Measurements from ENCODE around the gene ARHGAP19.

Gene ARHGAP19

DNA sequence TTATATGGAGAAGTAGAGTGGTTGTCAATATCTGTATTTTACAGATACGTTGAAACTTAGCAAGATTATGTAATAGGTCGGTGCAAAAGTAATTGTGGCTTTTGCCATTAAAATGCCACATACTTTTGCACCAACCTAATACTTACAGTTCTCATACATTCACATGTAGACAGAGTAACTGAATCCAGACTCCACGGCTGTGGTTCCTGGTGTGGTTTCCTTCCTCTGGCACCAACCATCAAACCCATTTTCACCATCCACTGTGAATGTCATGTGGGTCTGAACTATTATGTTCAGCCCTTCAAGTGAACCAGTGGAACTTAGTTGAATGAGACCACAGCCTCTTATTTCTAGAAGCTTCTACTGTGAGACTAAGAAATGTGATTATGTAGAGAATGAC, 75.1 kb downstream of the ARHGAP19 start:
- no peak for DNase-seq (ENCODE audit: extremely low spot score)
- ChIA-PET CTCF (interaction anchor here (2.3 kb wide), 1 partner anchor 144 kb away, joined by 7 read pairs; no protein-coding TSS in a partner anchor), POLR2A (no interaction called here)
- TF ChIP-seq FOXA1 (IDR thresholded peaks at IDR 0.05): no peak
- TF ChIP-seq TARDBP (IDR thresholded peaks at IDR 0.05): no peak
- no peak for TF ChIP-seq SUZ12 (IDR thresholded peaks at IDR 0.05)
- no peak for TF ChIP-seq ARNT (IDR thresholded peaks at IDR 0.05)
- no peak for TF ChIP-seq ZNF384 (IDR thresholded peaks at IDR 0.05)
- TF ChIP-seq FOXK2 (IDR thresholded peaks at IDR 0.05): no peak
- no peak for TF ChIP-seq ELF4 (IDR thresholded peaks at IDR 0.05)
- TF ChIP-seq HDGF (IDR thresholded peaks at IDR 0.05; ENCODE audit: borderline replicate concordance): no peak

DNA sequence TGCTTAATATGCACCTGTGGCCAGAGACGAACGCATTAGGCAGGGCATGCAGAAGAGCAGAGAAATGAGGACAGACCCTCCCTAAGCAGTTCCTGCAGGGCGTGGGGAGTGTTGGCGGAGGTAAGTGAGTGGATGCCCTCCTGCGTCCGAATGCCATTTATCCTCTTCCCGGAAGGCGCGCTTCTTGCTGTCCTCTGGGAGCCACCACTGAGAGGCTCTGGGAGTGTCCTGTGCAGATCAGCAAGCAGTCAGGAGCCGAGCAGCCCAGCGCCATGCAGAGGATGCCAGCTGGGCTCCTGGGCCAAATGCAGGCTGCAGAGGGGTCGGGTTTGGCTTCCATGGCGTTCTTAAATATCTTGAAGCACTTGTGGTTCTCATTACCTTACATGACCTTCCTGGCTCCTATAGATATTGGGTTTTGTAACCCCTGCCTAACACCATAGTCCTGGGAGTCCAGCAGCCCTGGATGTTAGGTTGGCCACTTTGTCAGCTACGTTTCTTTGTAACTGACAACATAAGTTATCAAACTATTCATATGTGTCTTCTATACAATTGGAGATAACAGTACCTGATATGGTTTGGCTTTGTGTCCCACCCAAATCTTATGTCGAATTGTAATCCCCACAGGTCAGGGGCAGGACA, 76.7 kb downstream of the ARHGAP19 start:
- POLR2A ChIA-PET: no interaction called here

DNA sequence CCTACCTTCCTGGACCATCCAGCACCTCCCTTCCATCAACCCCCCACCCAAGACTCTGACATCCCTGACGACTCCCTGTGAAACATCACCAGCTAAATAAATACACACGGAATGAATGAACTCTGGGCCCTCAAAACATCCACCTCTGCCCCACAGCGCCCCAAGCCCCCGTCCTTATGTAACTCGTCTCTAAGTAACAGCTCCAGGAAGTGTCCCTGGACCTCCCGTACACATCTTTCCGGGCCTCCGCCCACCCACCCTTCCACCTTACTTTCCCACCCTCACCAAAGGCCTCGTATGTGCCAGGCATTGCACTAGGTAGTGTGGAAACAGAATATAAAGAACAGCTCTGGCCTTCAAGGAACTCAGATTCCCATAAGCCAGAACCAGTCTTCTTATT, 79.0 kb downstream of the ARHGAP19 start:
- TF ChIP-seq LEF1 (IDR thresholded peaks at IDR 0.05; ENCODE audit: borderline replicate concordance): no peak
- no peak for TF ChIP-seq FOXA1 (IDR thresholded peaks at IDR 0.05)
- TF ChIP-seq TARDBP (IDR thresholded peaks at IDR 0.05): no peak
- no peak for TF ChIP-seq ZNF384 (IDR thresholded peaks at IDR 0.05)
- TF ChIP-seq FOXM1 (IDR thresholded peaks at IDR 0.05; ENCODE audit: borderline replicate concordance): no peak
- TF ChIP-seq ELF4 (IDR thresholded peaks at IDR 0.05): no peak
- TF ChIP-seq BHLHE40 (IDR thresholded peaks at IDR 0.05; ENCODE audit: borderline replicate concordance): no peak
- TF ChIP-seq L3MBTL2 (conservative IDR thresholded peaks at IDR 0.05): no peak
- TF ChIP-seq SP1 (IDR thresholded peaks at IDR 0.05): no peak
- TF ChIP-seq, protein P1, sequence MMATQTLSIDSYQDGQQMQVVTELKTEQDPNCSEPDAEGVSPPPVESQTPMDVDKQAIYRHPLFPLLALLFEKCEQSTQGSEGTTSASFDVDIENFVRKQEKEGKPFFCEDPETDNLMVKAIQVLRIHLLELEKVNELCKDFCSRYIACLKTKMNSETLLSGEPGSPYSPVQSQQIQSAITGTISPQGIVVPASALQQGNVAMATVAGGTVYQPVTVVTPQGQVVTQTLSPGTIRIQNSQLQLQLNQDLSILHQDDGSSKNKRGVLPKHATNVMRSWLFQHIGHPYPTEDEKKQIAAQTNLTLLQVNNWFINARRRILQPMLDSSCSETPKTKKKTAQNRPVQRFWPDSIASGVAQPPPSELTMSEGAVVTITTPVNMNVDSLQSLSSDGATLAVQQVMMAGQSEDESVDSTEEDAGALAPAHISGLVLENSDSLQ (IDR thresholded peaks at IDR 0.05): no peak
- no peak for TF ChIP-seq FOXK2 (IDR thresholded peaks at IDR 0.05)
- no peak for TF ChIP-seq CTBP1 (IDR thresholded peaks at IDR 0.05; ENCODE audit: borderline replicate concordance)
- no peak for TF ChIP-seq ARNT (IDR thresholded peaks at IDR 0.05)
- TF ChIP-seq HDGF (IDR thresholded peaks at IDR 0.05; ENCODE audit: borderline replicate concordance): no peak
- TF ChIP-seq SUZ12 (IDR thresholded peaks at IDR 0.05): no peak
- ChIA-PET CTCF (interaction anchor here (1.2 to 8.3 kb wide), 2 partner anchors 139 to 176 kb away, joined by 5 to 139 read pairs; no protein-coding TSS in a partner anchor), POLR2A (no interaction called here)
- DNase-seq (ENCODE audit: extremely low spot score): no peak

More for the DNA sequence above, 76.7 kb downstream of the ARHGAP19 start:
- DNase-seq (ENCODE audit: extremely low spot score): no peak
- CTCF ChIA-PET: interaction anchor here (0.5 to 2.3 kb wide), 3 partner anchors 9 to 543 kb away, joined by 3 to 7 read pairs (median 4); no protein-coding TSS in a partner anchor
- TF ChIP-seq SP1 (IDR thresholded peaks at IDR 0.05) (no peak), BHLHE40 (IDR thresholded peaks at IDR 0.05; ENCODE audit: borderline replicate concordance) (no peak), FOXA1 (IDR thresholded peaks at IDR 0.05) (no peak), NFRKB (IDR thresholded peaks at IDR 0.05) (no peak), FOXM1 (IDR thresholded peaks at IDR 0.05; ENCODE audit: borderline replicate concordance) (no peak), ELF4 (IDR thresholded peaks at IDR 0.05) (no peak), ZNF384 (IDR thresholded peaks at IDR 0.05) (no peak), SUZ12 (IDR thresholded peaks at IDR 0.05) (no peak), LEF1 (IDR thresholded peaks at IDR 0.05; ENCODE audit: borderline replicate concordance) (no peak)
- TF ChIP-seq, protein P1 (IDR thresholded peaks at IDR 0.05): no peak

DNA sequence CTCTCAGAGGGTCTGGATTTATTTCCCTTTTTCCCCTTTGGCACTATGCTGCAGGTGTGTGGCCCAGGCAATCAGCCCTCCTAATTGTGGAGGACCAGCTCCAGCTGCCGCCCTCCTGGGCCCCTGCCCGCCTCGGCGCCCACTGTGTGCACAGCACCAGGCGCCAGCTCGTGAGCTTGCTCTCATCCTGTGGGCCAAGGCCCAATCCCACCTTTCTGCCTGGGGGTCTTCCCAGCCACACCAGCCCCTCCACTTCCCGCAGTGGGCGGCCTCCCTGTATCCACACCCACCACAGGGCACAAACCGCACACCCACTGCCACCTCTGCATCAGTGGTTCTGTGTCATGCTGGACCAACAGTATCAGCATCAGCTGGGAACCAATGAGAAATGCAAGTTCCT, 81.2 kb downstream of the ARHGAP19 start:
- DNase-seq (ENCODE audit: extremely low spot score): no peak
- ChIA-PET CTCF (interaction anchor here (0.5 to 8.3 kb wide), 17 partner anchors 8 to 569 kb away, joined by 3 to 139 read pairs (median 4); no protein-coding TSS in a partner anchor), POLR2A (no interaction called here)
- TF ChIP-seq ELF4 (IDR thresholded peaks at IDR 0.05) (no peak), SUZ12 (IDR thresholded peaks at IDR 0.05) (no peak), TARDBP (IDR thresholded peaks at IDR 0.05) (no peak), L3MBTL2 (conservative IDR thresholded peaks at IDR 0.05) (no peak), FOXK2 (IDR thresholded peaks at IDR 0.05) (no peak), FOXM1 (IDR thresholded peaks at IDR 0.05; ENCODE audit: borderline replicate concordance) (no peak)

DNA sequence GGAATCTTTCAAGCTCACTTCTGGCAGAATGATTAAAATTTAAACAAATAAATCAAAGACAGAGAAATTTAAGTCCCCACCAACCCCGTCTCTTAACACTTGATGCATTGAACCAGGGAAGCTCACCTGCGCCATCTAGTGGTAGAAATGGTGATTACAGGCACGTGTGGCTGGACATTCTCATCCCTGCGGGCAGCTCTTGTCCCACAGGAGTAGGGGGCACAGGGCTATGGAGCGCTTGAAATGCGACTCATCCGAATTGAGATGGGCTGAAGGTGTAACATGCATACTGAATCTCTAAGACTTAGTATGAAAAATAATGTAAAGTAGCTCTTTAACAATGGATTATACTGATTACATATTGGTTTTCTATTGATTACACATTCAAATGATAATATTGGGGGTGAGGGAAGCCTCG, 81.9 kb downstream of the ARHGAP19 start:
- peak; percentile 88 for DNase-seq (ENCODE audit: extremely low spot score)
- ChIA-PET CTCF (interaction anchor here (0.5 to 8.3 kb wide), 29 partner anchors 9 to 568 kb away, joined by 3 to 139 read pairs (median 4); no protein-coding TSS in a partner anchor), POLR2A (no interaction called here)
- TF ChIP-seq SP1 (IDR thresholded peaks at IDR 0.05): no peak
- TF ChIP-seq ARNT (IDR thresholded peaks at IDR 0.05): no peak
- TF ChIP-seq ZNF384 (IDR thresholded peaks at IDR 0.05): no peak
- no peak for TF ChIP-seq LEF1 (IDR thresholded peaks at IDR 0.05; ENCODE audit: borderline replicate concordance)
- no peak for TF ChIP-seq NFRKB (IDR thresholded peaks at IDR 0.05)
- TF ChIP-seq, protein P1 (IDR thresholded peaks at IDR 0.05): no peak
- TF ChIP-seq L3MBTL2 (conservative IDR thresholded peaks at IDR 0.05): no peak
- TF ChIP-seq FOXA1 (IDR thresholded peaks at IDR 0.05): no peak
- no peak for TF ChIP-seq TARDBP (IDR thresholded peaks at IDR 0.05)
- no peak for TF ChIP-seq SUZ12 (IDR thresholded peaks at IDR 0.05)
- TF ChIP-seq FOXK2 (IDR thresholded peaks at IDR 0.05): no peak
- TF ChIP-seq HDGF (IDR thresholded peaks at IDR 0.05; ENCODE audit: borderline replicate concordance): no peak
- no peak for TF ChIP-seq BHLHE40 (IDR thresholded peaks at IDR 0.05; ENCODE audit: borderline replicate concordance)
- no peak; the same call in 1 of the 2 replicates for TF ChIP-seq FOXM1 (IDR thresholded peaks at IDR 0.05; ENCODE audit: borderline replicate concordance)
- TF ChIP-seq CTBP1 (IDR thresholded peaks at IDR 0.05; ENCODE audit: borderline replicate concordance): no peak
- no peak for TF ChIP-seq ELF4 (IDR thresholded peaks at IDR 0.05)
